GM12875 (cell line): Measurements from ENCODE around the gene FRMD4A.
"Not testable (repeated sequence)": the region's sequence is repeated elsewhere in the genome, so short reads cannot be mapped to it uniquely, and the experiment has no call there.

Source experiments
- H3K4me3 ChIP-seq: one replicate; pipeline ENCODE4 v1.5.1; 2011; ENCODE audit warnings: low read depth, low read length, control low read depth
- CTCF ChIP-seq: IDR thresholded peaks from 2 replicates; pipeline ENCODE4 v1.5.1; 2011; ENCODE audit warnings: low read depth, mild to moderate bottlenecking, control low read depth, inconsistent platforms, low read length, moderate library complexity, borderline replicate concordance; ENCODE audit not compliant: insufficient read depth

The FRMD4A gene

GRCh38 chr10:13909516-13910258, 421.0 kb downstream of the FRMD4A start:
- no peak overlapping the region for H3K4me3 ChIP-seq
- TF ChIP-seq CTCF: no peak

GRCh38 chr10:13908475-13908874, 422.2 kb downstream of the FRMD4A start:
- no peak overlapping the region for H3K4me3 ChIP-seq
- no peak for TF ChIP-seq CTCF

- TF ChIP-seq CTCF: no peak
- H3K4me3 ChIP-seq: no peak overlapping the region
Observed at GRCh38 chr10:13907570-13907969, 423.2 kb downstream of the FRMD4A start.

GRCh38 chr10:13905281-13905680, 425.4 kb downstream of the FRMD4A start:
- H3K4me3 ChIP-seq: no peak overlapping the region
- no peak for TF ChIP-seq CTCF

- TF ChIP-seq CTCF: no peak
Observed at GRCh38 chr10:13904064-13904463, 426.7 kb downstream of the FRMD4A start.

GRCh38 chr10:13902868-13903587, 427.7 kb downstream of the FRMD4A start:
- H3K4me3 ChIP-seq: no peak overlapping the region
- no peak for TF ChIP-seq CTCF

More at GRCh38 chr10:13904064-13904463, 426.7 kb downstream of the FRMD4A start:
- H3K4me3 ChIP-seq: no peak overlapping the region

DNA sequence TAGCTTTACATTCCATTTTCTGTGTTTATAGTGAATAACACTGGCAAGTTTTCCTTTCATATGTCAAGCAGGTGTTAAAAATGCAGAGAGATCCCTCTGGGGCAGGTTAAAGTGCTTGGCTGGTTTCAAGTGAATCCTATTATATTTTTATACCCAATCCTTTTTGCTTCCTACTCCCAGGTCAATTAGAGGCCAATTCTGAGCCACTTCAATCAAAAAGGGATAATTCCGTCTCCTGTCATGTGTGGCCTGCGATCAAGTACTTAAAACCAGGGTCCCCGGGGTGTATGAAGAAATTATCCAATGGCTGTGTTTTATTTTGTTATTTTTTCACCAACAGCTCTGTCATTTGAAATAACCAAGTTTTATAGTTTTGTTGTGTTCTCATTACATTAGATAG, 430.8 kb downstream of the FRMD4A start:
- no peak for TF ChIP-seq CTCF
- H3K4me3 ChIP-seq: no peak overlapping the region

DNA sequence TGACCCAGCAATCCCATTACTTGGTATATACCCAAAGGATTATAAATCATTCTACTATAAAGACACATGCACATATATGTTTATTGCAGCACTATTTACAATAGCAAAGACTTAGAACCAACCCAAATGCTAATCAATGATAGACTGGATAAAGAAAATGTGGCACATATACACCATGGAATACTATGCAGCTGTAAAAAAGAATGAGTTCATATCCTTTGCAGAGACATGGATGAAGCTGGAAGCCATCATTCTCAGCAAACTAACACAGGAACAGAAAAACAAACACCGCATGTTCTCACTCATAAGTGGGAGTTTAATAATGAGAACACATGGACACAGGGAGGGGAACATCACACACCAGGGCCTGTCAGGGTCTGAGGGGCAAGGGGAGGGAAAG, 434.6 kb downstream of the FRMD4A start:
- not testable (repeated sequence) for H3K4me3 ChIP-seq
